ENCODE data around the gene AMPH. TPM values are rescaled to one million over a fixed set of nuclear protein-coding genes. Genes with fewer than 3 reads are reported as not detected.

The AMPH gene
- total RNA-seq, 4 donors from 2014 or later = 5.0 to 11.8 (median 7.8) TPM

DNA sequence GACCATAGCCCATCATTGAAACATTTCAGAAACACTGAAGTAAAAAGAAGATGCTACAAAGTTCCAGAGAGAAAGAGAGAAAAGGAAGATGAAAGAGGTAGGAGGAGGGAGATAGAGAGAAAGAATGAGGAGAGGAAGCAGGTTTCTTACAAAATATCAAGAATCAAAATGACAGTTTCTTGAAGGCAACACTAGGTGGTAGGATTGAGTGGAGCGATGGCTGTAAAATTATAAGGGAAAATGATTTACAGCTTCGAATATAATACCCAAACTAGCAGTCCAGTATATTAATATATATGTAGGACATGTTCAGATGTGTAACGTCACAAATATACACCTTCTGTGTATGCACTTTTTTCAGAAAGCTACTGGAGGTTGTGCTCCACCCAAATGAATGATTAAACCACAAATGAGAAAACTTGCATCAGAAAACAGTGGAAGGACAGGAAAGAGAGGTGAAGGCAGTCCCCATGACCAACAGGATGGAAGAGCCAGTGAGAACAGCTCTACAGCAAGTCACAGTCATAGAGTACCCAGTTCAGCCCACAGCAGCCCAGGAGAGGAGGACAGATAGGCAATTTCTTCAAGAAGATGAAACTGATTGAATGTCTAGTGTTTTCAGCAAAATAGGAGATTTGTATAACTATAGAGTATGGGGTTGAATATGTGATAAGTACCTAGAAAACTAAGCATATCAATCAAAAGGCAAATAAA lies 206.3 kb downstream of the AMPH start:
- no peaks in the 10 kb centered on the region for H3K36me3 ChIP-seq
- 87% methylated on average over 3 of the region's 3 CpGs for WGBS

DNA sequence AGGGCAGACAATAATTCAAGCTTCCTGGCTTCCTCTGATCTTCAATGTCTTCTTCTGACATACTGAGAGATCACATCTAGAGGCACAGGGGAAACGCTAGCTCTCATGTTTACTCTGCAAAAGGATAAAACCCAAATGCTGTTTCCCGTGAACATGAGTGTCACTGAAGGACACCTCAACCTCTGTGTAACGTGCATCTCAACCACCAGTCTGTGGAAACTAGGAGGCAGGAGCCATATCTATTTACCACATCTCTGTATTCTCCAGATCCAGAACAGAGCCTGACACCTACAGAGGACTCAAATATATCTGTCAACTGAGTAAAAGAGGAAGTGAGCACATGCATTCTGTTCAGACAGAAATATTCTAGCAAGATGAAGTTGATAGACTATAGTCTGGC lies 217.4 kb downstream of the AMPH start:
- intact Hi-C loops (cut with DNase I) = no loop called here
- Histone ChIP-seq H3K27ac (replicated peaks in 1 of 4) (no peak overlapping the region), H3K4me3 (no peak overlapping the region), H3K9me3 (no peaks in the 10 kb centered on the region), H3K4me1 (no peaks in the 10 kb centered on the region), H3K27me3 (no peaks in the 10 kb centered on the region), H3K36me3 (no peaks in the 10 kb centered on the region)
- DNase-seq (ENCODE audit: extremely low spot score) = no peak
- TF ChIP-seq, protein P1, sequence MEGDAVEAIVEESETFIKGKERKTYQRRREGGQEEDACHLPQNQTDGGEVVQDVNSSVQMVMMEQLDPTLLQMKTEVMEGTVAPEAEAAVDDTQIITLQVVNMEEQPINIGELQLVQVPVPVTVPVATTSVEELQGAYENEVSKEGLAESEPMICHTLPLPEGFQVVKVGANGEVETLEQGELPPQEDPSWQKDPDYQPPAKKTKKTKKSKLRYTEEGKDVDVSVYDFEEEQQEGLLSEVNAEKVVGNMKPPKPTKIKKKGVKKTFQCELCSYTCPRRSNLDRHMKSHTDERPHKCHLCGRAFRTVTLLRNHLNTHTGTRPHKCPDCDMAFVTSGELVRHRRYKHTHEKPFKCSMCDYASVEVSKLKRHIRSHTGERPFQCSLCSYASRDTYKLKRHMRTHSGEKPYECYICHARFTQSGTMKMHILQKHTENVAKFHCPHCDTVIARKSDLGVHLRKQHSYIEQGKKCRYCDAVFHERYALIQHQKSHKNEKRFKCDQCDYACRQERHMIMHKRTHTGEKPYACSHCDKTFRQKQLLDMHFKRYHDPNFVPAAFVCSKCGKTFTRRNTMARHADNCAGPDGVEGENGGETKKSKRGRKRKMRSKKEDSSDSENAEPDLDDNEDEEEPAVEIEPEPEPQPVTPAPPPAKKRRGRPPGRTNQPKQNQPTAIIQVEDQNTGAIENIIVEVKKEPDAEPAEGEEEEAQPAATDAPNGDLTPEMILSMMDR (IDR thresholded peaks at IDR 0.05) = no peak
- TF ChIP-seq POLR2AphosphoS5 (IDR thresholded peaks at IDR 0.05) = no peak
- TF ChIP-seq POLR2A (IDR thresholded peaks at IDR 0.05; ENCODE audit: low read depth) = no peak
- no peak for TF ChIP-seq EP300 (IDR thresholded peaks at IDR 0.05)
- 83% methylated on average over 3 of the region's 3 CpGs for WGBS

More for the DNA sequence above, 206.3 kb downstream of the AMPH start:
- no peak for DNase-seq (ENCODE audit: extremely low spot score)
- TF ChIP-seq EP300 (IDR thresholded peaks at IDR 0.05) = no peak
- no peak for TF ChIP-seq POLR2A (IDR thresholded peaks at IDR 0.05; ENCODE audit: low read depth)
- no peak for TF ChIP-seq POLR2AphosphoS5 (IDR thresholded peaks at IDR 0.05)
- TF ChIP-seq, protein P1 (IDR thresholded peaks at IDR 0.05) = no peak
- Histone ChIP-seq H3K4me1 (peaks cover 0 to 5% (median 0%) of the 10 kb centered on the region in 4 donors), H3K4me3 (no peak overlapping the region), H3K9me3 (no peaks in the 10 kb centered on the region), H3K27ac (replicated peaks in 1 of 4) (no peak overlapping the region), H3K27me3 (no peaks in the 10 kb centered on the region)
- intact Hi-C loops (cut with DNase I) = no loop called here

DNA sequence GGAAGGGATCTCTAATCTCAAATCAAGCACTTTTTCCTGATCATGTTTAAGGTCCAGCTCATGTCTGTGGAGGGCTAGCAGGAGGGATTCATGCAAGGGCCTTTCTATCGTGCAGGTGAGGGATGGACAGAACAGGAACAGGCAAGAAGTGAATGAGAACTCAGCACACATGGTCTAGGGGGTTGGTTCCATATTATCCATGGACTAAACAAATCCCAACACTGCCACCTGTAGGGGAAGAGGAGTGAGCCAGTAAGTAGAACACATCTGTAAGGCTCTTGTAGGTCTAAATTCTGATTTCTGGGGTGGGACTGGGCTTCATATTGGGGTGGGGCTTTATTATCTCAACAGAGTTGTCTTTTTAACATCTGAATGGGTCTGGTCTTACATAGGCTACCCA lies 219.8 kb downstream of the AMPH start:
- DNase-seq (ENCODE audit: extremely low spot score) = no peak
- H3K27ac ChIP-seq (replicated peaks in 1 of 4) = no peak overlapping the region
- H3K4me3 ChIP-seq = no peak overlapping the region
- H3K9me3 ChIP-seq = no peaks in the 10 kb centered on the region
- intact Hi-C loops (cut with DNase I) = no loop called here
- H3K4me1 ChIP-seq = no peaks in the 10 kb centered on the region
- no peaks in the 10 kb centered on the region for H3K27me3 ChIP-seq
- TF ChIP-seq, protein P1 (IDR thresholded peaks at IDR 0.05) = no peak
- no peak for TF ChIP-seq EP300 (IDR thresholded peaks at IDR 0.05)
- TF ChIP-seq POLR2A (IDR thresholded peaks at IDR 0.05; ENCODE audit: low read depth) = no peak
- no peak for TF ChIP-seq POLR2AphosphoS5 (IDR thresholded peaks at IDR 0.05)
- H3K36me3 ChIP-seq = no peaks in the 10 kb centered on the region
- 100% methylated on average over 1 of the region's 1 CpG for WGBS

DNA sequence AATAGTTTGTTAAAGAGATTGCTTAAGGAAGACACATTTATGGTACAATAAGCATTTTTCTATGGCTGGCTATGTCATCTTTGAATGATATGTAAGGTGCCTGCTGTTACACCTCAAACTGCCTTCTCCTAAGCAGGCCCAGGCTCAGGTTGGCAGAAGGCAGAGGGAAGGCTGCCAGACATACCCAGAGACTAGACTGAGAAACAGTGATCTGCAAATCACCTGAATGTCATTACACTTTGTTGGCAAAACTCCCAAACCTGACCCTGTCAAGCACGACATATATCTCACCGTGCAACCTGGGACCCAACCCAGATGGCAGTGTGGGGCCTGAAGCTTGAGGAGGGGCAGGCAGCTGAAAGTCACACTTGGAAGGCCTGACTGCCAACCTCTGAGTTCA lies 221.1 kb downstream of the AMPH start:
- H3K9me3 ChIP-seq = peaks cover 0 to 8% (median 5%) of the 10 kb centered on the region in 4 donors
- no peak for TF ChIP-seq POLR2AphosphoS5 (IDR thresholded peaks at IDR 0.05)
- no peak for TF ChIP-seq EP300 (IDR thresholded peaks at IDR 0.05)
- TF ChIP-seq, protein P1 (IDR thresholded peaks at IDR 0.05) = no peak
- TF ChIP-seq POLR2A (IDR thresholded peaks at IDR 0.05; ENCODE audit: low read depth) = no peak
- H3K27ac ChIP-seq (replicated peaks in 1 of 4) = no peak overlapping the region
- intact Hi-C loops (cut with DNase I) = no loop called here
- H3K4me1 ChIP-seq = no peaks in the 10 kb centered on the region
- no peaks in the 10 kb centered on the region for H3K27me3 ChIP-seq
- H3K36me3 ChIP-seq = no peaks in the 10 kb centered on the region
- no peak overlapping the region for H3K4me3 ChIP-seq
- WGBS = 80% methylated on average over 2 of the region's 2 CpGs
- DNase-seq (ENCODE audit: extremely low spot score) = no peak

DNA sequence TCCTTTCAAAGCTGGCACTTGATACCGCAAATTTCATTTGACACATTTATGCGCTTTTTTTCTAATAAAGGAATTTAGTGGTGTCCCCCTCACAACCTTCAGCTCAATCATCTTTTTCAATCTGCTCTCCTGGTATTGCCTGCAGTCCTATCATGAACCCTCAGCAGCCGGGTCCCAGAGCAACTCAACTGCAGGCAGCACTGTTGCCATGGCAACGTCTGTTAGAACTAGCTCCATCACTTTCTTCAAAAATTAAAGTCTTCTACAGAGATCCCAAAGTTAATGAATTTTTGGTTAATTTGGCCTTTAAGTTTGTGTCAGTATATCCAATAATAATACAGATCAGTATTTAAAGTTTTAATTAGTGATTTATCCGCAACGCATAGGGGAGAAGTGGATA lies 221.6 kb downstream of the AMPH start:
- H3K36me3 ChIP-seq = no peaks in the 10 kb centered on the region
- 94% methylated on average over 6 of the region's 6 CpGs for WGBS
- no peaks in the 10 kb centered on the region for H3K27me3 ChIP-seq
- intact Hi-C loops (cut with DNase I) = no loop called here
- TF ChIP-seq, protein P1 (IDR thresholded peaks at IDR 0.05) = no peak
- TF ChIP-seq EP300 (IDR thresholded peaks at IDR 0.05) (no peak), POLR2A (IDR thresholded peaks at IDR 0.05; ENCODE audit: low read depth) (no peak), POLR2AphosphoS5 (IDR thresholded peaks at IDR 0.05) (no peak)
- no peaks in the 10 kb centered on the region for H3K4me1 ChIP-seq
- DNase-seq (ENCODE audit: extremely low spot score) = no peak
- H3K27ac ChIP-seq (replicated peaks in 1 of 4) = no peak overlapping the region
- no peak overlapping the region for H3K4me3 ChIP-seq
- H3K9me3 ChIP-seq = peaks cover 0 to 13% (median 10%) of the 10 kb centered on the region in 4 donors

All from esophagus muscularis mucosa (tissue), 4 donors.